Endodermal cell (in vitro differentiated cells): ENCODE measurements around the gene RIMBP2. TPM values are rescaled to one million over a fixed set of nuclear protein-coding genes. Genes with fewer than 3 reads are reported as not detected.

Experiments used
- DNase-seq: peaks from one replicate; pipeline ENCODE4 v3.0.0-alpha.2; 2017
- H3K27ac ChIP-seq: 2 replicates; pipeline ENCODE4 v1.5.1; 2013; ENCODE audit warnings: mild to moderate bottlenecking, low read depth, low read length, moderate library complexity
- H3K27me3 ChIP-seq: 2 replicates; pipeline ENCODE4 v1.6.1; 2013; ENCODE audit warnings: mild to moderate bottlenecking, low read length, moderate library complexity; ENCODE audit not compliant: insufficient read depth, control insufficient read depth, poor library complexity, severe bottlenecking
- H3K36me3 ChIP-seq: 2 replicates; pipeline ENCODE4 v1.7.0; 2013; ENCODE audit warnings: mild to moderate bottlenecking, low read length, moderate library complexity; ENCODE audit not compliant: control insufficient read depth, insufficient read depth
- H3K4me1 ChIP-seq: one replicate; pipeline ENCODE4 v1.7.0; 2013; ENCODE audit warnings: low read length; ENCODE audit not compliant: control insufficient read depth, insufficient read depth
- H3K4me3 ChIP-seq: 2 replicates; pipeline ENCODE4 v1.5.1; 2013; ENCODE audit warnings: mild to moderate bottlenecking, low read length, moderate library complexity
- H3K9ac ChIP-seq: 2 replicates; pipeline ENCODE4 v1.6.1; 2013; ENCODE audit warnings: mild to moderate bottlenecking, low read length, moderate library complexity; ENCODE audit not compliant: poor library complexity, severe bottlenecking; ENCODE audit errors: extremely low read depth
- H3K9me3 ChIP-seq: 2 replicates; pipeline ENCODE4 v1.6.1; 2013; ENCODE audit warnings: mild to moderate bottlenecking, low read length, moderate library complexity; ENCODE audit not compliant: control insufficient read depth
- H3K27ac Mint-ChIP-seq: 2 replicates; pipeline ENCODE4 v1.8.0; 2020; ENCODE audit warnings: mixed read lengths
- H3K27me3 Mint-ChIP-seq: 2 replicates; pipeline ENCODE4 v1.8.0; 2021; ENCODE audit warnings: mild to moderate bottlenecking, mixed read lengths; ENCODE audit not compliant: insufficient read depth
- H3K36me3 Mint-ChIP-seq: 2 replicates; pipeline ENCODE4 v1.8.0; 2020; ENCODE audit warnings: low read depth, mixed read lengths
- H3K4me1 Mint-ChIP-seq: 2 replicates; pipeline ENCODE4 v1.8.0; 2020; ENCODE audit warnings: mixed read lengths
- H3K4me3 Mint-ChIP-seq: 2 replicates; pipeline ENCODE4 v1.8.0; 2020; ENCODE audit warnings: mild to moderate bottlenecking, moderate library complexity, mixed read lengths
- H3K9me3 Mint-ChIP-seq: 2 replicates; pipeline ENCODE4 v1.8.0; 2020; ENCODE audit warnings: mild to moderate bottlenecking, mixed read lengths
- WGBS, 2 experiments: methylation state at CpG; one replicate each; pipeline versions ENCODE4 v1.1.5 to v1.1.7; 2013; ENCODE audit warnings: missing lambda C conversion rate in 2 of 2, mixed read lengths in 1 of 2; ENCODE audit not compliant: insufficient coverage in 1 of 2, insufficient read length in 1 of 2; 5-methylcytosine and 5-hydroxymethylcytosine counted together
- total RNA-seq, 2 donors: library from RNA; stranded (reverse); fragmentation: NEBNext Ultra II Directional in 1 of 2; extraction: Animal tissue kit (Norgen Biotek cat#: 25700) in 1 of 2; gene quantifications; 2 replicates in 1 of 2; 3 replicates in 1 of 2; pipeline ENCODE4 v1.2.1, GENCODE V29; 2021
- TF ChIP-seq, protein P1 (sequence below): fragments of 200-600 bp; sonication (generic); conservative IDR thresholded peaks from 2 replicates; pipeline ENCODE4 v1.5.0; 2021; ENCODE audit warnings: antibody characterized with exemption, mild to moderate bottlenecking

RIMBP2 gene
- total RNA-seq, 2 donors from 2014 or later = 0.13 to 3.4 TPM

DNA sequence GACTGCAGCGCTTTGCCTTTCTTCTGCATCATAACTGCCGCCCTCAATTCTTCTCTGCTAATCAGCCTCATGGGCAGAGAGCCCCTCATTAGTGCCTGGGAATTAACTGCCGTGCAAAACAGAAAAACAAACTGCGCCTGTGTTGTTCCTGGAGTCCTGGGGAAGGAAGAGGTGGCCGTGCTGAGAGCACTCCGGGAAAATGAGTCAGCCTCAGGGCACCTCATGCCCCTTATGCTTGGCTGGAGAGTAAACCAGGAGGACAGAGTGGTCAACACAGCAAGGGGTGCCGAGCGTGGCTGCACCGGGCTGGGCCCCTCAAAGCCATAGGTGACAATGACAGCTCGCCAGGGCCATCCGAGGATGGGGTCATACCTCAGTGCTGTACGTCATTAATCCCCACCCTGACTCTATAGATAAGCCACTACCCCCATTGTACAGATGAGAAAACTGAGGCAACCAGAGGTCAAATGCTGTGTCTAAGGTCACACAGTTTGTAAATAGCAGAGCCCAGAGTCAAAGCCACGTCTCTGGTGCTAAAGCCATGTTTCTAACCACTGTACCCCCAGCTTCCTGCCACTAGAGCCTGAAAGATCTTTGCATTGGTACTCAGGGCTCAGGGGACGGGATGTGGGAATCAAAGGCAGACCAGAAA, 74.4 kb downstream of the RIMBP2 start:
- H3K4me1 Mint-ChIP-seq = no peaks in the 10 kb centered on the region
- H3K27me3 ChIP-seq = no peaks in the 10 kb centered on the region
- DNase-seq = no peak
- TF ChIP-seq, protein P1, sequence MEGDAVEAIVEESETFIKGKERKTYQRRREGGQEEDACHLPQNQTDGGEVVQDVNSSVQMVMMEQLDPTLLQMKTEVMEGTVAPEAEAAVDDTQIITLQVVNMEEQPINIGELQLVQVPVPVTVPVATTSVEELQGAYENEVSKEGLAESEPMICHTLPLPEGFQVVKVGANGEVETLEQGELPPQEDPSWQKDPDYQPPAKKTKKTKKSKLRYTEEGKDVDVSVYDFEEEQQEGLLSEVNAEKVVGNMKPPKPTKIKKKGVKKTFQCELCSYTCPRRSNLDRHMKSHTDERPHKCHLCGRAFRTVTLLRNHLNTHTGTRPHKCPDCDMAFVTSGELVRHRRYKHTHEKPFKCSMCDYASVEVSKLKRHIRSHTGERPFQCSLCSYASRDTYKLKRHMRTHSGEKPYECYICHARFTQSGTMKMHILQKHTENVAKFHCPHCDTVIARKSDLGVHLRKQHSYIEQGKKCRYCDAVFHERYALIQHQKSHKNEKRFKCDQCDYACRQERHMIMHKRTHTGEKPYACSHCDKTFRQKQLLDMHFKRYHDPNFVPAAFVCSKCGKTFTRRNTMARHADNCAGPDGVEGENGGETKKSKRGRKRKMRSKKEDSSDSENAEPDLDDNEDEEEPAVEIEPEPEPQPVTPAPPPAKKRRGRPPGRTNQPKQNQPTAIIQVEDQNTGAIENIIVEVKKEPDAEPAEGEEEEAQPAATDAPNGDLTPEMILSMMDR = no peak
- peaks cover 1% of the 10 kb centered on the region for H3K27me3 Mint-ChIP-seq
- no peak overlapping the region for H3K27ac ChIP-seq
- H3K9me3 ChIP-seq = no peaks in the 10 kb centered on the region
- peaks cover 10% of the 10 kb centered on the region for H3K9me3 Mint-ChIP-seq
- WGBS, 2 experiments = 92 to 96% methylated on average over 11 to 14 of the region's 14 CpGs
- no peak overlapping the region for H3K4me3 Mint-ChIP-seq
- no peaks in the 10 kb centered on the region for H3K36me3 Mint-ChIP-seq
- H3K9ac ChIP-seq = no peak overlapping the region
- H3K4me3 ChIP-seq = no peak overlapping the region
- no peak overlapping the region for H3K27ac Mint-ChIP-seq
- H3K4me1 ChIP-seq = no peaks in the 10 kb centered on the region
- H3K36me3 ChIP-seq = no peaks in the 10 kb centered on the region

DNA sequence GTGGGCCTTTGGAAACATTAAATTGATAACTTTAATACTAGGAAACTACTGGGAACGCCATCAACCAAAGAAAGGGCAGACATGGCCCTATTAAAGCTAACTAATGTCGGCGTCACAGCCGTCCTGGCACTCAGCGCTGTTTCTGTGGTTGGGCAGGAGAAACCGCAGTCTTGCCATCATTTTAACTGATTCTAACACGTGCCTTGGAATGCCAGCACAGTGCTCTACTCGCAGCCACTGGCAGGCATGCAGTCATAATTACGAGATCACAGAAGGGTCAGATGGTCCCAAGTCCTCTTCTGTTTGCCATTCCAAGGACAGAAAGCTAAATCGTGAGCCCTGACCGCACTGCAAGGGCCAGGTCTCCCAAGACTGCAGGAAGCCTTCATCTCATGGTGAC, 75.2 kb downstream of the RIMBP2 start:
- no peaks in the 10 kb centered on the region for H3K27me3 ChIP-seq
- H3K27me3 Mint-ChIP-seq = peaks cover 5% of the 10 kb centered on the region
- no peaks in the 10 kb centered on the region for H3K36me3 Mint-ChIP-seq
- H3K36me3 ChIP-seq = no peaks in the 10 kb centered on the region
- H3K27ac Mint-ChIP-seq = no peak overlapping the region
- H3K9me3 Mint-ChIP-seq = peaks cover 8% of the 10 kb centered on the region
- no peak overlapping the region for H3K9ac ChIP-seq
- no peak overlapping the region for H3K4me3 ChIP-seq
- H3K9me3 ChIP-seq = no peaks in the 10 kb centered on the region
- H3K4me1 Mint-ChIP-seq = no peaks in the 10 kb centered on the region
- H3K27ac ChIP-seq = no peak overlapping the region
- 88 to 90% methylated on average over 11 of the region's 11 CpGs for WGBS, 2 experiments
- no peak for DNase-seq
- TF ChIP-seq, protein P1 = no peak
- no peaks in the 10 kb centered on the region for H3K4me1 ChIP-seq
- H3K4me3 Mint-ChIP-seq = no peak overlapping the region

DNA sequence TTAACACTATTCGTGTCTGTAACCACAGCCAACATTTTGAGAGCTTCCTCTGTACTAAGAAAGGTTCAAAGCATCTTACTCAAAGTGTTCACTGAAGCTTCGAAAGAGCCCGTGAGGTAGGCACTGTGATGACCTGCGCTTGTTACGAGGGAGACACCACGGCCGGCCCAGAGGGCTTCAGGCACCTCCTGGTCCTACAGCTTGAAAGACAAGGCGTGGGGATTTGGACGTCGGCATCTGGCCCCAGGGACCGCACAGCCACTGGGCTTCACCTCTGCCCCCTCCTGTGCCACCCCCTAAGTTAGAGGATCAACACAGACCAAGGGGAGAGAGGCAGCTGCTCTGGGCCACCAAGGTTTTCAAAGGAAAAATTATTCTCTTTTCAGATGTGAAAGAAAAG, 75.6 kb downstream of the RIMBP2 start:
- H3K36me3 Mint-ChIP-seq = no peaks in the 10 kb centered on the region

More for the DNA sequence above, 75.6 kb downstream of the RIMBP2 start:
- H3K4me3 Mint-ChIP-seq = no peak overlapping the region
- Histone ChIP-seq H3K27ac (no peak overlapping the region), H3K4me3 (no peak overlapping the region), H3K9me3 (no peaks in the 10 kb centered on the region), H3K27me3 (no peaks in the 10 kb centered on the region), H3K36me3 (no peaks in the 10 kb centered on the region), H3K9ac (no peak overlapping the region), H3K4me1 (no peaks in the 10 kb centered on the region)
- TF ChIP-seq, protein P1 = no peak
- no peaks in the 10 kb centered on the region for H3K4me1 Mint-ChIP-seq
- WGBS, 2 experiments = 88 to 94% methylated on average over 7 to 11 of the region's 11 CpGs
- H3K9me3 Mint-ChIP-seq = peaks cover 8% of the 10 kb centered on the region
- H3K27me3 Mint-ChIP-seq = peaks cover 9% of the 10 kb centered on the region
- DNase-seq = no peak
- no peak overlapping the region for H3K27ac Mint-ChIP-seq
